ENCODE data around the gene CHORDC1.

The CHORDC1 gene

GRCh38 chr11:90237004-90237403 is 14.2 kb upstream of the CHORDC1 start:
- no peak overlapping the region for H3K4me2 ChIP-seq (ENCODE audit: low read length)
- no peak overlapping the region for H3K4me3 ChIP-seq (ENCODE audit: low read length)
- H3K9me3 ChIP-seq (ENCODE audit: insufficient read depth, low read length), result no peaks in the 10 kb centered on the region
- H3K9ac ChIP-seq (ENCODE audit: low read length), result no peak overlapping the region
- no peaks in the 10 kb centered on the region for H3K36me3 ChIP-seq (replicated peaks; ENCODE audit: low read depth, low read length)
- TF ChIP-seq CTCF (IDR thresholded peaks at IDR 0.05; ENCODE audit: low read depth, low read length), result no peak
- no peak for TF ChIP-seq EZH2phosphoT487 (IDR thresholded peaks at IDR 0.05; ENCODE audit: low read depth)
- no peak overlapping the region for H3K27ac ChIP-seq (ENCODE audit: low read length)
- no peaks in the 10 kb centered on the region for H3K79me2 ChIP-seq (ENCODE audit: low read length)
- no peaks in the 10 kb centered on the region for H3K27me3 ChIP-seq (ENCODE audit: low read depth, low read length)
- no peaks in the 10 kb centered on the region for H3K4me1 ChIP-seq (ENCODE audit: low read length)
- H4K20me1 ChIP-seq (ENCODE audit: insufficient read depth, low read length), result no peaks in the 10 kb centered on the region
- no peak overlapping the region; the same call in 1 of the 2 replicates for H2AFZ ChIP-seq (ENCODE audit: low read depth, low read length)

GRCh38 chr11:90235526-90235925 is 12.7 kb upstream of the CHORDC1 start:
- Histone ChIP-seq H3K4me2 (ENCODE audit: low read length) (no peak overlapping the region), H2AFZ (ENCODE audit: low read depth, low read length) (no peak overlapping the region), H3K79me2 (ENCODE audit: low read length) (no peaks in the 10 kb centered on the region), H3K9ac (ENCODE audit: low read length) (no peak overlapping the region), H4K20me1 (ENCODE audit: insufficient read depth, low read length) (no peaks in the 10 kb centered on the region), H3K27ac (ENCODE audit: low read length) (no peak overlapping the region), H3K27me3 (ENCODE audit: low read depth, low read length) (no peaks in the 10 kb centered on the region), H3K36me3 (replicated peaks; ENCODE audit: low read depth, low read length) (no peaks in the 10 kb centered on the region), H3K4me1 (ENCODE audit: low read length) (no peaks in the 10 kb centered on the region), H3K9me3 (ENCODE audit: insufficient read depth, low read length) (no peaks in the 10 kb centered on the region), H3K4me3 (ENCODE audit: low read length) (no peak overlapping the region)
- TF ChIP-seq CTCF (IDR thresholded peaks at IDR 0.05; ENCODE audit: low read depth, low read length), result no peak

- H3K9ac ChIP-seq (ENCODE audit: low read length), result no peak overlapping the region
- H3K27ac ChIP-seq (ENCODE audit: low read length), result no peak overlapping the region
- H3K4me2 ChIP-seq (ENCODE audit: low read length), result no peak overlapping the region
- no peaks in the 10 kb centered on the region for H4K20me1 ChIP-seq (ENCODE audit: insufficient read depth, low read length)
- H3K4me1 ChIP-seq (ENCODE audit: low read length), result no peaks in the 10 kb centered on the region
- H3K4me3 ChIP-seq (ENCODE audit: low read length), result no peak overlapping the region
- no peaks in the 10 kb centered on the region for H3K27me3 ChIP-seq (ENCODE audit: low read depth, low read length)
- no peak overlapping the region for H2AFZ ChIP-seq (ENCODE audit: low read depth, low read length)
- no peak for TF ChIP-seq EZH2phosphoT487 (IDR thresholded peaks at IDR 0.05; ENCODE audit: low read depth)
- TF ChIP-seq CTCF (IDR thresholded peaks at IDR 0.05; ENCODE audit: low read depth, low read length), result no peak
- H3K36me3 ChIP-seq (replicated peaks; ENCODE audit: low read depth, low read length), result no peaks in the 10 kb centered on the region
- no peaks in the 10 kb centered on the region for H3K9me3 ChIP-seq (ENCODE audit: insufficient read depth, low read length)
- H3K79me2 ChIP-seq (ENCODE audit: low read length), result no peaks in the 10 kb centered on the region
These were observed 12.1 kb upstream of the CHORDC1 start for GRCh38 chr11:90234977-90235376.

- Histone ChIP-seq H3K4me3 (ENCODE audit: low read length) (no peak overlapping the region), H3K79me2 (ENCODE audit: low read length) (no peaks in the 10 kb centered on the region), H3K9ac (ENCODE audit: low read length) (no peak overlapping the region), H3K9me3 (ENCODE audit: insufficient read depth, low read length) (no peaks in the 10 kb centered on the region), H3K4me1 (ENCODE audit: low read length) (0 out of 2 replicates have a peak, but pooled peaks cover 2% of the 10 kb centered on the region), H4K20me1 (ENCODE audit: insufficient read depth, low read length) (no peaks in the 10 kb centered on the region), H3K27ac (ENCODE audit: low read length) (no peak overlapping the region), H3K27me3 (ENCODE audit: low read depth, low read length) (no peaks in the 10 kb centered on the region), H3K36me3 (replicated peaks; ENCODE audit: low read depth, low read length) (no peaks in the 10 kb centered on the region), H2AFZ (ENCODE audit: low read depth, low read length) (no peak overlapping the region), H3K4me2 (ENCODE audit: low read length) (no peak overlapping the region)
- TF ChIP-seq CTCF (IDR thresholded peaks at IDR 0.05; ENCODE audit: low read depth, low read length), result no peak
- TF ChIP-seq EZH2phosphoT487 (IDR thresholded peaks at IDR 0.05; ENCODE audit: low read depth), result no peak
These were observed 6.9 kb upstream of the CHORDC1 start for GRCh38 chr11:90229791-90230190.

Measured in OCI-LY3 (cell line).